ENCODE results near the gene NELL1.

NELL1 gene

DNA sequence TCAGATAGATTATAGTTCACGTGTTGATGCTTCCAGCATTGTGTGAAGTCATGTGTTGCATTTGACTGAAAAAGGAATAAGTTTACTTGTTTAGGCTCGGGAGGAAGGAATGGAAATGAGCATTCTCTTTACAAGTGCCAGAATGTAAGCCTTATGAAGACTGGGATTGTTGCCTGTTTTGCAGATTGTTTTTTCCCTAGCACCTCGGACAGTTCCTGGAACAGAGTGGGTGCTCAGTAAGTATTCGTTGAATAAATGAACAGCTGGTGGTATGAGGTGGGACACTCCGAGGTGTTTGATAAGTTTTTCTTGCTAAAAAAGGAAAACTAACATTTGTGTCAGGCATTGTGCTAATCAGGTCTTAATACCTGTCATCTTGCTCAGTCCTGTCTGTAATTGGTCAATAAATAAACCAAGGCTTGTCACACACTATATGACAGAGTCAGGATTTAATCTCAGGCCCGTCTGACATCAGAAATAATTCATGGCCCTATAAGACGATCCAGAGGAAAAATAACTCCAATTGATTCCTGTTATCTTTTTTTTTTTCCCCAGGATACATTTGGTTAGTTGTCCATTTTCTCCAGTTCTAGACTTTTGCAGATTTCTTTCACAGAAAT lies 304.7 kb downstream of the NELL1 start:
- no peak for ATAC-seq
- TF ChIP-seq, protein P1, sequence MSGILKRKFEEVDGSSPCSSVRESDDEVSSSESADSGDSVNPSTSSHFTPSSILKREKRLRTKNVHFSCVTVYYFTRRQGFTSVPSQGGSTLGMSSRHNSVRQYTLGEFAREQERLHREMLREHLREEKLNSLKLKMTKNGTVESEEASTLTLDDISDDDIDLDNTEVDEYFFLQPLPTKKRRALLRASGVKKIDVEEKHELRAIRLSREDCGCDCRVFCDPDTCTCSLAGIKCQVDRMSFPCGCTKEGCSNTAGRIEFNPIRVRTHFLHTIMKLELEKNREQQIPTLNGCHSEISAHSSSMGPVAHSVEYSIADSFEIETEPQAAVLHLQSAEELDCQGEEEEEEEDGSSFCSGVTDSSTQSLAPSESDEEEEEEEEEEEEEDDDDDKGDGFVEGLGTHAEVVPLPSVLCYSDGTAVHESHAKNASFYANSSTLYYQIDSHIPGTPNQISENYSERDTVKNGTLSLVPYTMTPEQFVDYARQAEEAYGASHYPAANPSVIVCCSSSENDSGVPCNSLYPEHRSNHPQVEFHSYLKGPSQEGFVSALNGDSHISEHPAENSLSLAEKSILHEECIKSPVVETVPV (CRISPR knock-in tag; IDR thresholded peaks at IDR 0.05): no peak
- TF ChIP-seq TOX (CRISPR knock-in tag; IDR thresholded peaks at IDR 0.05; ENCODE audit: borderline replicate concordance) (no peak), ZNF70 (CRISPR knock-in tag; IDR thresholded peaks at IDR 0.05) (no peak), ESRRG (CRISPR knock-in tag; IDR thresholded peaks at IDR 0.05) (no peak), ZFP30 (CRISPR knock-in tag; IDR thresholded peaks at IDR 0.05) (no peak), PPARA (CRISPR knock-in tag; IDR thresholded peaks at IDR 0.05; ENCODE audit: borderline replicate concordance) (no peak), OSR1 (CRISPR knock-in tag; IDR thresholded peaks at IDR 0.05) (no peak), ZC3H10 (CRISPR knock-in tag; IDR thresholded peaks at IDR 0.05) (no peak)

DNA sequence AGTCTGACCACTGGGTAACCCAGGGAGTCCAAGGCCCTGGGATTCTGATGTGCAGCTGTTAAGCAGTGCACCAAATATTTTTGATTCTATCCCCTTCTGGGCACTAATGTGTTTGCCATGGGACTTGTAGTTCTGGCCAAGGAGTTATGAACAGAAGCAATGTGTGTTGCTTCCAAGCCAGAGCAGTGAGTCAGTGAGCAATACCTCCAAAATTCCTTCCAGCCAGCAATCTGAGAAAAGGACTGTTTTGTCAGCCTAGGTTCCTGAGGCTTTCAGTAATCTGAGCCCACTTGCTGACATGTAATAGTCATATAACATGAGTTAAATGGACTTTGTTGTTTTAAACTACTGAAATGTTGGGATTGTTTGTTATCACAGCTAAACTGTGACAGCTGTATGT lies 311.4 kb downstream of the NELL1 start:
- no peak for ATAC-seq
- TF ChIP-seq PPARA (CRISPR knock-in tag; IDR thresholded peaks at IDR 0.05; ENCODE audit: borderline replicate concordance): no peak

DNA sequence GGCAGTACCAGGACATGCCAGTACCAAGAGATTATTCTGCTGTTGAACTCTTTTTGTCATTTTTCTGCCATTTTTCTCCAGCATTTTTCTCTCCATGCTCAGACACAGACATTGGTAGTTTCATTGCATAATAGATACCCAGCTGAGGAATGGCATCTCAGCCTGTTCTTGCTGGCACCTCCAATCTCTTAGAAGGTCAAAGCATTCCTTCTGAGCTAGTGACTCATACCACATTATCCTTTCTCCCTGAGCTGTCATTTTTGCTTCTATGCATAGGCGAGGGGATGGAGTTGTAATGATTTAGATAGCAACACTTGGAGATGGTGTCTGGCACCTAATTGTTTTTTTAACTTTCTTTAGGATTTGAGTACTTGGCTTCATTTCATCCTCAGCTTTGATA lies 321.1 kb downstream of the NELL1 start:
- TF ChIP-seq ZFP3 (CRISPR knock-in tag; IDR thresholded peaks at IDR 0.05) (no peak), BACH2 (CRISPR knock-in tag; IDR thresholded peaks at IDR 0.05; ENCODE audit: borderline replicate concordance) (no peak), GLIS3 (CRISPR knock-in tag; IDR thresholded peaks at IDR 0.05) (no peak), ARNTL (CRISPR knock-in tag; IDR thresholded peaks at IDR 0.05; ENCODE audit: borderline replicate concordance, low read depth) (no peak), ESRRG (CRISPR knock-in tag; IDR thresholded peaks at IDR 0.05) (no peak), ZNF70 (CRISPR knock-in tag; IDR thresholded peaks at IDR 0.05) (no peak), CSDC2 (CRISPR knock-in tag; IDR thresholded peaks at IDR 0.05) (no peak), ISL1 (CRISPR knock-in tag; IDR thresholded peaks at IDR 0.05) (no peak), OSR1 (CRISPR knock-in tag; IDR thresholded peaks at IDR 0.05) (no peak), TOX (CRISPR knock-in tag; IDR thresholded peaks at IDR 0.05; ENCODE audit: borderline replicate concordance) (no peak), ZNF8 (CRISPR knock-in tag; IDR thresholded peaks at IDR 0.05) (no peak), TCF4 (CRISPR knock-in tag; IDR thresholded peaks at IDR 0.05; ENCODE audit: borderline replicate concordance) (no peak), ZC3H10 (CRISPR knock-in tag; IDR thresholded peaks at IDR 0.05) (no peak), ZFP30 (CRISPR knock-in tag; IDR thresholded peaks at IDR 0.05) (no peak)
- TF ChIP-seq, protein P2, sequence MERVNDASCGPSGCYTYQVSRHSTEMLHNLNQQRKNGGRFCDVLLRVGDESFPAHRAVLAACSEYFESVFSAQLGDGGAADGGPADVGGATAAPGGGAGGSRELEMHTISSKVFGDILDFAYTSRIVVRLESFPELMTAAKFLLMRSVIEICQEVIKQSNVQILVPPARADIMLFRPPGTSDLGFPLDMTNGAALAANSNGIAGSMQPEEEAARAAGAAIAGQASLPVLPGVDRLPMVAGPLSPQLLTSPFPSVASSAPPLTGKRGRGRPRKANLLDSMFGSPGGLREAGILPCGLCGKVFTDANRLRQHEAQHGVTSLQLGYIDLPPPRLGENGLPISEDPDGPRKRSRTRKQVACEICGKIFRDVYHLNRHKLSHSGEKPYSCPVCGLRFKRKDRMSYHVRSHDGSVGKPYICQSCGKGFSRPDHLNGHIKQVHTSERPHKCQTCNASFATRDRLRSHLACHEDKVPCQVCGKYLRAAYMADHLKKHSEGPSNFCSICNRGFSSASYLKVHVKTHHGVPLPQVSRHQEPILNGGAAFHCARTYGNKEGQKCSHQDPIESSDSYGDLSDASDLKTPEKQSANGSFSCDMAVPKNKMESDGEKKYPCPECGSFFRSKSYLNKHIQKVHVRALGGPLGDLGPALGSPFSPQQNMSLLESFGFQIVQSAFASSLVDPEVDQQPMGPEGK (CRISPR knock-in tag; IDR thresholded peaks at IDR 0.05; ENCODE audit: borderline replicate concordance): no peak
- TF ChIP-seq, protein P3, sequence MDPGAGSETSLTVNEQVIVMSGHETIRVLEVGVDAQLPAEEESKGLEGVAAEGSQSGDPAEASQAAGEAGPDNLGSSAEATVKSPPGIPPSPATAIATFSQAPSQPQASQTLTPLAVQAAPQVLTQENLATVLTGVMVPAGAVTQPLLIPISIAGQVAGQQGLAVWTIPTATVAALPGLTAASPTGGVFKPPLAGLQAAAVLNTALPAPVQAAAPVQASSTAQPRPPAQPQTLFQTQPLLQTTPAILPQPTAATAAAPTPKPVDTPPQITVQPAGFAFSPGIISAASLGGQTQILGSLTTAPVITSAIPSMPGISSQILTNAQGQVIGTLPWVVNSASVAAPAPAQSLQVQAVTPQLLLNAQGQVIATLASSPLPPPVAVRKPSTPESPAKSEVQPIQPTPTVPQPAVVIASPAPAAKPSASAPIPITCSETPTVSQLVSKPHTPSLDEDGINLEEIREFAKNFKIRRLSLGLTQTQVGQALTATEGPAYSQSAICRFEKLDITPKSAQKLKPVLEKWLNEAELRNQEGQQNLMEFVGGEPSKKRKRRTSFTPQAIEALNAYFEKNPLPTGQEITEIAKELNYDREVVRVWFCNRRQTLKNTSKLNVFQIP (CRISPR knock-in tag; IDR thresholded peaks at IDR 0.05; ENCODE audit: borderline replicate concordance, low read depth): no peak
- TF ChIP-seq, protein P4, sequence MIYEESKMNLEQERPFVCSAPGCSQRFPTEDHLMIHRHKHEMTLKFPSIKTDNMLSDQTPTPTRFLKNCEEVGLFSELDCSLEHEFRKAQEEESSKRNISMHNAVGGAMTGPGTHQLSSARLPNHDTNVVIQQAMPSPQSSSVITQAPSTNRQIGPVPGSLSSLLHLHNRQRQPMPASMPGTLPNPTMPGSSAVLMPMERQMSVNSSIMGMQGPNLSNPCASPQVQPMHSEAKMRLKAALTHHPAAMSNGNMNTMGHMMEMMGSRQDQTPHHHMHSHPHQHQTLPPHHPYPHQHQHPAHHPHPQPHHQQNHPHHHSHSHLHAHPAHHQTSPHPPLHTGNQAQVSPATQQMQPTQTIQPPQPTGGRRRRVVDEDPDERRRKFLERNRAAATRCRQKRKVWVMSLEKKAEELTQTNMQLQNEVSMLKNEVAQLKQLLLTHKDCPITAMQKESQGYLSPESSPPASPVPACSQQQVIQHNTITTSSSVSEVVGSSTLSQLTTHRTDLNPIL (CRISPR knock-in tag; IDR thresholded peaks at IDR 0.05; ENCODE audit: low read depth): no peak
- ATAC-seq: no peak

DNA sequence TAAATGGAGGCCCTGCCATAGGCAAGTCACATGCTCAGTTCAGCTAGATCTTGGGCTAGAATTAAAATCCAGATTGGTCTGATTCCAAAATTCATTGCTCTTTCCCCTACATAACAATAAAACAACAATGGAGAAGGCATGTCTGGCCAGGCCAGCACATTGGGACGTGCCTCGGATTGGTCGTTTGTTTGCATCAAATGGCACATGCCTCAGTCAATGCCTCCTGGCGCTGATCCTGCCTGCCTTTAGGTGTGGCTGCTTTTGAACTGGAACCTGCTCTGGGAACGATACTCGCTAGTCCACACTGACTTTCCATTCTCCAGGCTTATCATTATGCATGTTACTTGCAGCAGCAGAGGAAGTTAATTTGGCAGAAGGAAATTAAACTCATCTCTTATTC lies 322.1 kb downstream of the NELL1 start:
- TF ChIP-seq CSDC2 (CRISPR knock-in tag; IDR thresholded peaks at IDR 0.05) (no peak), ESRRG (CRISPR knock-in tag; IDR thresholded peaks at IDR 0.05) (no peak), TOX (CRISPR knock-in tag; IDR thresholded peaks at IDR 0.05; ENCODE audit: borderline replicate concordance) (no peak), SNAI2 (CRISPR knock-in tag; IDR thresholded peaks at IDR 0.05) (no peak), TCF4 (CRISPR knock-in tag; IDR thresholded peaks at IDR 0.05; ENCODE audit: borderline replicate concordance) (no peak), OSR1 (CRISPR knock-in tag; IDR thresholded peaks at IDR 0.05) (no peak), ZNF565 (CRISPR knock-in tag; conservative IDR thresholded peaks at IDR 0.05; ENCODE audit: low read depth) (no peak), ZFP3 (CRISPR knock-in tag; IDR thresholded peaks at IDR 0.05) (no peak), BACH2 (CRISPR knock-in tag; IDR thresholded peaks at IDR 0.05; ENCODE audit: borderline replicate concordance) (no peak), ARNTL (CRISPR knock-in tag; IDR thresholded peaks at IDR 0.05; ENCODE audit: borderline replicate concordance, low read depth) (no peak), PPARA (CRISPR knock-in tag; IDR thresholded peaks at IDR 0.05; ENCODE audit: borderline replicate concordance) (no peak), ZC3H10 (CRISPR knock-in tag; IDR thresholded peaks at IDR 0.05) (no peak)
- TF ChIP-seq, protein P3 (CRISPR knock-in tag; IDR thresholded peaks at IDR 0.05; ENCODE audit: borderline replicate concordance, low read depth): no peak
- TF ChIP-seq, protein P2 (CRISPR knock-in tag; IDR thresholded peaks at IDR 0.05; ENCODE audit: borderline replicate concordance): no peak
- TF ChIP-seq, protein P1 (CRISPR knock-in tag; IDR thresholded peaks at IDR 0.05): no peak
- ATAC-seq: no peak

All from SK-N-SH treated with all-trans-retinoic acid at 6 μM for 48 hours (cell line).